ENCODE results near the gene NPBWR2. TPM values are rescaled to one million over a fixed set of nuclear protein-coding genes. Genes with fewer than 3 reads are reported as not detected.

NPBWR2 gene
- total and polyA plus RNA-seq, 9 of the 15 experiments (the other 6 are each of a cell fraction or from before 2014, with no cell fraction given) = not detected

GRCh38 chr20:64072498-64073063, 34.8 kb downstream of the NPBWR2 start:
- H3K36me3 ChIP-seq (ENCODE audit: control insufficient read depth, insufficient read depth, low read length) = peaks cover 8% of the 10 kb centered on the region; the same call in 1 of the 3 replicates
- intact Hi-C loops (cut with micrococcal nuclease) = no loop called here
- POLR2A ChIA-PET = interaction anchor here (0.5 to 1.5 kb wide), 4 partner anchors 8 to 15 kb away, joined by 3 to 5 read pairs (median 4); partner anchors contain the start of gene LKAAEAR1
- H3K4me1 ChIP-seq (replicated peaks in 1 of 2; ENCODE audit: control insufficient read depth in 2 of 2, insufficient read depth in 2 of 2, low read length in 2 of 2) = peaks cover 0 to 81% of the 10 kb centered on the region in 2 experiments; a peak in 3 of 5 replicates
- BruUV-seq (replicated peaks) = no TSS peak
- in situ Hi-C loops (cut with MboI) = no loop called here
- peak overlapping the region in 1 of 2 experiments; percentile 59; a peak in 2 of 4 replicates for H3K9ac ChIP-seq (ENCODE audit: insufficient read depth in 1 of 2, low read depth in 2 of 2, low read length in 2 of 2)
- H3K9me3 ChIP-seq (replicated peaks; ENCODE audit: control insufficient read depth, insufficient read depth, low read depth, low read length) = no peaks in the 10 kb centered on the region
- ATAC-seq (no peak), DNase-seq (ENCODE audit: extremely low read depth in 1 of 4, low spot score in 3 of 4) (no peak), FAIRE-seq (no peak)
- no peak overlapping the region for H3K4me2 ChIP-seq (ENCODE audit: insufficient read depth, low read length)
- no peak overlapping the region for H2AFZ ChIP-seq (ENCODE audit: low read depth, low read length)
- H3K27ac ChIP-seq (ENCODE audit: extremely low read depth, low read depth, low read length) = no peak overlapping the region
- no peaks in the 10 kb centered on the region for H3K79me2 ChIP-seq (ENCODE audit: control insufficient read depth, insufficient read depth, low read length)
- WGBS (ENCODE audit: insufficient coverage, low coverage, missing lambda C conversion rate) = 69% methylated on average over 14 of the region's 14 CpGs
- CTCF ChIA-PET (ENCODE audit: low intra/inter-chr PET ratio) = no interaction called here
- no peaks in the 10 kb centered on the region for H3K9me1 ChIP-seq (ENCODE audit: control insufficient read depth, insufficient read depth, low read length)
- no peaks in the 10 kb centered on the region for H3K27me3 ChIP-seq (ENCODE audit: control insufficient read depth in 2 of 2, insufficient read depth in 2 of 2, low read length in 2 of 2)
- no peak overlapping the region for H3K4me3 ChIP-seq
- H4K20me1 ChIP-seq (replicated peaks; ENCODE audit: control insufficient read depth, insufficient read depth, low read length) = no peaks in the 10 kb centered on the region
- TF ChIP-seq FOXO4 (CRISPR knock-in tag; IDR thresholded peaks at IDR 0.05) = no peak
- no peak for TF ChIP-seq ZNF57 (CRISPR knock-in tag; IDR thresholded peaks at IDR 0.05)
- no peak for TF ChIP-seq ZNF324 (CRISPR knock-in tag; IDR thresholded peaks at IDR 0.05)
- no peak for TF ChIP-seq U2AF2 (optimal IDR thresholded peaks at IDR 0.05; ENCODE audit: low read depth, low read length)
- TF ChIP-seq NFIC (IDR thresholded peaks at IDR 0.05) = peak; percentile 14; the same call in 1 of the 2 replicates
- TF ChIP-seq U2AF1 (optimal IDR thresholded peaks at IDR 0.05; ENCODE audit: low read depth, low read length) = no peak
- no peak for TF ChIP-seq ETV6 (IDR thresholded peaks at IDR 0.05; ENCODE audit: borderline replicate concordance in 1 of 2, low read depth in 2 of 2, low read length in 1 of 2)
- TF ChIP-seq ETV6 (CRISPR knock-in tag; IDR thresholded peaks at IDR 0.05; ENCODE audit: borderline replicate concordance) = no peak
